Keratinocyte (primary cell): ENCODE data around the gene MMP28.

Experiments
- CTCF ChIP-seq, 3 experiments: IDR thresholded peaks in 1 of 3; conservative IDR thresholded peaks in 1 of 3; optimal IDR thresholded peaks in 1 of 3; 2 replicates in 2 of 3; 3 replicates in 1 of 3; pipeline versions ENCODE3 to v1.5.1; 2011; ENCODE audit warnings: low read length in 3 of 3, mild to moderate bottlenecking in 3 of 3, moderate library complexity in 2 of 3, control low read depth in 1 of 3, inconsistent platforms in 1 of 3; ENCODE audit not compliant: insufficient read depth in 2 of 3; ENCODE audit errors: extremely low read depth in 1 of 3
- EZH2 ChIP-seq: IDR thresholded peaks from one replicate; pipeline ENCODE4 v1.6.1; 2012; ENCODE audit warnings: inconsistent platforms, mild to moderate bottlenecking, low read length, moderate library complexity

GRCh38 chr17:35764123-35764991 lies 31.1 kb downstream of the MMP28 start:
- TF ChIP-seq CTCF (optimal IDR thresholded peaks at IDR 0.05 in 1 of 3, IDR thresholded peaks at IDR 0.05 in 1 of 3, conservative IDR thresholded peaks at IDR 0.05 in 1 of 3; ENCODE audit: extremely low read depth in 1 of 3, insufficient read depth in 2 of 3, low read length in 3 of 3) (peak; percentile 68 to 99 (median 98)), EZH2 (no peak)
